Heart left ventricle (tissue), 16 donors: ENCODE measurements around the gene ARHGAP26. TPM values are rescaled to one million over a fixed set of nuclear protein-coding genes. Genes with fewer than 3 reads are reported as not detected.
A peak's percentile ranks its signal among the peaks of the same experiment; 100 is the strongest.

Source experiments
- ATAC-seq, 4 donors: fragments of 200-7000 bp; cut with Tn5 transposase; one replicate each; pipeline ENCODE4 v1.9.1; 2020 to 2022; ENCODE audit warnings: moderate library complexity in 4 of 4, mild to moderate bottlenecking in 3 of 4, moderate number of reproducible peaks in 1 of 4
- DNase-seq, 5 donors: peaks; one replicate each; pipeline ENCODE4 v3.0.0-alpha.2; 2020
- H3K27ac ChIP-seq, 12 donors: fragments of 200-600 bp; sonication (generic) in 4 of 12; one replicate each; pipeline versions ENCODE4 v1.5.0 to v1.8.0; 2016 to 2022; ENCODE audit warnings: mild to moderate bottlenecking in 2 of 12
- H3K27me3 ChIP-seq, 9 donors: fragments of 200-600 bp; sonication (generic) in 2 of 9; one replicate each; pipeline versions ENCODE4 v1.5.1 to v1.8.0; 2016 to 2022; ENCODE audit warnings: mild to moderate bottlenecking in 3 of 9
- H3K36me3 ChIP-seq, 9 donors: fragments of 200-600 bp; sonication (generic) in 2 of 9; one replicate each; pipeline versions ENCODE4 v1.5.0 to v1.8.0; 2018 to 2022; ENCODE audit warnings: mild to moderate bottlenecking in 2 of 9
- H3K4me1 ChIP-seq, 12 donors: fragments of 200-600 bp; sonication (generic) in 4 of 12; one replicate each; pipeline versions ENCODE4 v1.5.0 to v1.8.0; 2016 to 2022; ENCODE audit warnings: mild to moderate bottlenecking in 3 of 12
- H3K4me3 ChIP-seq, 12 donors: fragments of 200-600 bp; sonication (generic) in 4 of 12; one replicate each; pipeline versions ENCODE4 v1.5.0 to v1.8.0; 2017 to 2022; ENCODE audit warnings: mild to moderate bottlenecking in 9 of 12, moderate library complexity in 4 of 12
- H3K9me3 ChIP-seq, 12 donors: fragments of 200-600 bp; sonication (generic) in 4 of 12; one replicate each; pipeline versions ENCODE4 v1.5.0 to v1.8.0; 2016 to 2022; ENCODE audit warnings: mild to moderate bottlenecking in 1 of 12
- POLR2A ChIP-seq, 2 donors: fragments of 450-650 bp; IDR thresholded peaks; one replicate each; pipeline ENCODE4 v1.6.1; 2017; ENCODE audit warnings: antibody characterized with exemption in 2 of 2, mild to moderate bottlenecking in 2 of 2, moderate library complexity in 2 of 2
- WGBS, 4 donors: extraction: QIAGEN DNeasy Blood & Tissue Kit in 2 of 4; methylation state at CpG; one replicate each; pipeline versions ENCODE4 v1.1.5 to v1.1.7; 2013 to 2018; 5-methylcytosine and 5-hydroxymethylcytosine counted together
- intact Hi-C, 10 donors: fragments of 100-400 bp; cut with DNase I; formaldehyde crosslinking; loops; one replicate each; pipeline versions ENCODE4 v1.11.1 to v1.14.2; 2022
- polyA plus RNA-seq, 2 donors: library from polyadenylated mRNA; stranded (reverse); fragments of 200-250 nt; gene quantifications; one replicate each; pipeline ENCODE4 v1.2.3, GENCODE V29; 2013
- total RNA-seq, 9 donors: library from RNA; depleted of rRNA in 2 of 9; stranded (reverse); fragments of >200 nt in 2 of 9; fragmentation: NEBNext Ultra II Directional in 3 of 9; extraction: Animal tissue kit (Norgen Biotek cat#: 25700) in 3 of 9; gene quantifications; one replicate each; pipeline versions ENCODE4 v1.1.0 to v1.2.4, GENCODE V29; 2016 to 2023
- TF ChIP-seq, protein P1 (sequence below), 12 donors: fragments of 200-600 bp; sonication (generic) in 4 of 12; IDR thresholded peaks; one replicate each; pipeline versions ENCODE4 v1.5.0 to v1.8.0; 2018 to 2022; ENCODE audit warnings: antibody characterized with exemption in 12 of 12, mild to moderate bottlenecking in 5 of 12
- donor health status: ischemic (EF 13 %, LVEDD 7.1; RV severe dilation, severe dysfunction).
- donor health status: healthy with polysubstance abuse.
- donor health status: DM: no; HTN: yes; CAD: no.
- donor health status: DM: no; HTN: no; CAD: no.
- donor health status: ischemic (EF 25% LVEDD 6.9; RV normal size, moderate dysfunction).
- donor health status: ischemic (EF 25% LVEDD 5.7; RV mildly dilated, moderate dysfunction).
- donor health status: healthy.
- donor health status: DM: yes; HTN: yes; CAD: no.
- donor health status: ischemic (EF 35%, LVEDD 5.7; RV mildly dilated, moderate dysfunction).
- donor health status: nonischemic (EF 11% LVEDD 7.7; RV severe dilation, severe dysfunction).
- donor health status: DM: yes; HTN: yes; CAD: no.
- donor health status: PGD.
- donor health status: ischemic (EF 29% LVEDD 5.4; RV normal size, mild dysfunction).
- donor health status: nonischemic (EF 23%, LVEDD 6.1; RV moderate dilation, normal function).

Gene ARHGAP26
- total and polyA plus RNA-seq, 11 donors = 11.9 to 52.1 (median 33.7) TPM

DNA sequence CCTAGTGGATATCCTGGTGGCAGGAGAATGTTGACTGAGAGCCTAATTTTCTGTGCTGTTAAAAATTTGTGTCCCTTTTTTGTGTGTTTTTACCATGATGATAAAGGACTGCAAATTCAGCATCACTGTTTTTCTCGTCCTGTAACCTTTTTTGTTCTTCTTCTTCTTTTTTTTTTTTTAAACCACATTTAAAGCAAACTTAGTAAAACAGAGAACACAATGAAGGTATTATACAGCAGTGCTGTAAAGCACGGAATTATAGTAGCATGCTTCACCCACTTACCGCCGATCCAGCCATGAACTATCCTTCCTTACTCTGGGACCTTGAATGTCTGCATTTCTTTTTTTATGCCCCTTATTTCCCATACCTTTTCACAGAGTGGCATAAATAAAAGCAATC, 280.0 kb downstream of the ARHGAP26 start:
- Histone ChIP-seq H3K4me1 (peaks cover 0 to 47% (median 28%) of the 10 kb centered on the region in 12 donors), H3K27me3 (no peaks in the 10 kb centered on the region), H3K27ac (peak overlapping the region in 4 of 12 donors; percentile 73 to 89 (median 84)), H3K36me3 (peaks cover 0 to 20% (median 2%) of the 10 kb centered on the region in 9 donors), H3K9me3 (no peaks in the 10 kb centered on the region), H3K4me3 (no peak overlapping the region)
- ATAC-seq = no peak
- intact Hi-C loops = no loop called here
- DNase-seq = no peak
- WGBS, 4 donors = 90 to 96% (median 94%) methylated on average over 4 of the region's 4 CpGs
- TF ChIP-seq POLR2A (IDR thresholded peaks at IDR 0.05) = no peak
- TF ChIP-seq, protein P1, sequence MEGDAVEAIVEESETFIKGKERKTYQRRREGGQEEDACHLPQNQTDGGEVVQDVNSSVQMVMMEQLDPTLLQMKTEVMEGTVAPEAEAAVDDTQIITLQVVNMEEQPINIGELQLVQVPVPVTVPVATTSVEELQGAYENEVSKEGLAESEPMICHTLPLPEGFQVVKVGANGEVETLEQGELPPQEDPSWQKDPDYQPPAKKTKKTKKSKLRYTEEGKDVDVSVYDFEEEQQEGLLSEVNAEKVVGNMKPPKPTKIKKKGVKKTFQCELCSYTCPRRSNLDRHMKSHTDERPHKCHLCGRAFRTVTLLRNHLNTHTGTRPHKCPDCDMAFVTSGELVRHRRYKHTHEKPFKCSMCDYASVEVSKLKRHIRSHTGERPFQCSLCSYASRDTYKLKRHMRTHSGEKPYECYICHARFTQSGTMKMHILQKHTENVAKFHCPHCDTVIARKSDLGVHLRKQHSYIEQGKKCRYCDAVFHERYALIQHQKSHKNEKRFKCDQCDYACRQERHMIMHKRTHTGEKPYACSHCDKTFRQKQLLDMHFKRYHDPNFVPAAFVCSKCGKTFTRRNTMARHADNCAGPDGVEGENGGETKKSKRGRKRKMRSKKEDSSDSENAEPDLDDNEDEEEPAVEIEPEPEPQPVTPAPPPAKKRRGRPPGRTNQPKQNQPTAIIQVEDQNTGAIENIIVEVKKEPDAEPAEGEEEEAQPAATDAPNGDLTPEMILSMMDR (IDR thresholded peaks at IDR 0.05) = no peak

DNA sequence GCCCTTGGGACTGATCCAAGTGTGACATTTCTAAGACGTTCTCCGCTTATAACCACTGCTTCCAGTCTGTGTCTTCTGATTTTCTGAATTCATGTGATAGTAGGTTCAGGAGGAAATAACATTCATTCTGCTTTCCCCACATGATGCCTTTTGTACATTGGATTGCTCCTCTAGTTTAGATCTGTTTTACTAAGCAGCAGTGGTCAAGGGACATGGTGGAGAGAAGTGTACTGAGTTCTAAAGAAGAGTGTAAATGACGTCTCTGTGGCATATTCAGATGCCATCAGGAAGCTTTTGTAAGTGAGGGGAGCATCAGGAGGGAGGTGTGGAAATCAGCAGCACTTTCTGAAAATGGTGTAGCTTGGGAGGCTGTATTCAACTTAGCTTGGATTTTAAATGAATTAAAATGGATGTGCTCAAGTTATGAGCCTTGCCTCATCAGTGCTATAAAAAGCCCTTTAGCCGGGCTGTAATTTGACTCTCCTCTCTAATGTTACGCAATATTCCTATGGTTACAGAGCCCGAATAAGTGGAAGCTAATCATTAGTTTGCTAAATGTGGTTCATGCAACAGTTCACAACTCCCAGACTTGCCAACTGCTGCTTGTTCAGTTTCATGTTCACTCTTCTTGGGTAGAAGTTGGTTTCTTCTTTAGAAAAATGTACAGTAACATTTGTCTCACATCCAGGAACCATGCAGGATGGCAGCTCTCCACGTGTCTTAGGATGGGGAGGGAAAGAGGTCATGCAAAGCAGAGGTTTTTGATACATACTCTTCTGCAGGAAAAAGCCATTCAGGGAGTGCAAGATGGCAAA, 281.3 kb downstream of the ARHGAP26 start:
- 22 to 42% (median 28%) methylated on average over 7 of the region's 7 CpGs for WGBS, 4 donors
- Histone ChIP-seq H3K27me3 (no peaks in the 10 kb centered on the region), H3K27ac (peak overlapping the region; percentile 54 to 89 (median 79)), H3K36me3 (peaks cover 0 to 28% (median 9%) of the 10 kb centered on the region in 9 donors), H3K4me3 (peak overlapping the region in 1 of 12 donors; percentile 1), H3K9me3 (no peaks in the 10 kb centered on the region), H3K4me1 (peaks cover 0 to 50% (median 30%) of the 10 kb centered on the region in 12 donors)
- intact Hi-C loops = no loop called here
- DNase-seq (peak in 2 of 5 donors; percentile 38 to 45), ATAC-seq (peak; percentile 94 to 97 (median 96))
- TF ChIP-seq POLR2A (IDR thresholded peaks at IDR 0.05) = no peak
- TF ChIP-seq, protein P1 (IDR thresholded peaks at IDR 0.05) = no peak

DNA sequence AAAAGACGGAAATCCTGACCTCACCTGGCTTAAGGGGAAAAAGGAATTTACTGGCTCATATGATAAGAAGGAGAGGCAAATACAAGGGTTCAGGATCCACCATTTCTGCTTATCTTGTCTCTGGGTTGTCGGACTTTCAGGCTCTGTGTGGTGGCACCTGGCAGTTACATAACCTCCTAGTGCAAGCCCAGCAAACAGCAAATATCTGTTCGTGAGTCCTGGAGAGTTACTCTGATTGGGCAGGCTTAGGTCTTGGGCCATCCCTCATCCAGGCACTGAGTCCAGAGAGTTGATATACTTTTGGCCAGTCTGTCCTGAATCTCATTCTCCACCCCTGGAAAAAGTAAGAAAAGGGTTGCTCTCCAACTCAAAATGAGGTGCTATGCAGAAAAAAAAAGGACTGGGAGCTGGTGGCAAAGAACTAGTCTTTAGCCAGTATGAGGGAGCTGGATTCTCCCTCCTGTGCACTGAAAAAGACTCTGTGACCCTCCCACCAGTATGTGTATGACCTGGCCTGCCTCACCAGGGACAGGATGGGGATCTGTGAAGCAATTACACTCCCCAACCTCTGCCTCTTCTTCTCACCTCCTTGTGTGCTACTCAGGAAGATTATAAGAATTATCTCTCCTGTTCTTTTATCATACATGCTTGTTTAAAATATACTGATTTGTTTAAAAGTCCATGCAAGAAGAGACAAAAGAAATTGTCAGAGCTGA, 282.9 kb downstream of the ARHGAP26 start:
- TF ChIP-seq, protein P1 (IDR thresholded peaks at IDR 0.05) = no peak
- no peak for TF ChIP-seq POLR2A (IDR thresholded peaks at IDR 0.05)
- H3K27me3 ChIP-seq = no peaks in the 10 kb centered on the region
- H3K36me3 ChIP-seq = peaks cover 0 to 40% (median 19%) of the 10 kb centered on the region in 9 donors
- no peak for DNase-seq
- H3K9me3 ChIP-seq = no peaks in the 10 kb centered on the region
- peak overlapping the region in 9 of 12 donors; percentile 18 to 89 (median 84) for H3K27ac ChIP-seq
- ATAC-seq = peak in 1 of 4 donors; percentile 25
- peaks cover 0 to 63% (median 40%) of the 10 kb centered on the region in 12 donors for H3K4me1 ChIP-seq
- 62 to 66% (median 64%) methylated on average over 3 of the region's 3 CpGs for WGBS, 4 donors
- H3K4me3 ChIP-seq = no peak overlapping the region
- intact Hi-C loops = loop anchor here in 1 of 10 donors (1.0 kb wide), 1 partner anchor 43 kb away; no protein-coding TSS in a partner anchor

DNA sequence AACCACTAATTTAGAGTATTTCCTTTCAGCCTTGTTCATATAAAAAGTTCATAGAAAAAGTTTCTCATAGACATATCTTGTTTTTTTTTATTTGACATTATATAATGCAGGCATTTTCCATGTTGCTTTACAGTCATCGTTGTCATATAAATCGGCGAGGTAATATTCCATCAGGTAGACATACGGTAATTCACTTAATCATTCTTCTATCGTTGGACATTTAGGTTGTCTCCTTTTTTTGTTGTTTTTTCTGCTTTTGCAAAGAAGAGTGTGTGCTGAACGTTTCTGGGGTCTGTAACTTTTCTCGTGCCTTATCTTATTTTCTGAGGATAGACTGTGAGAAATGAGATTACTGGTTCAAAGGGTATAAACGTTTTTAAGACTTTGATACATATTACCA, 283.6 kb downstream of the ARHGAP26 start:
- H3K4me1 ChIP-seq = peaks cover 0 to 63% (median 40%) of the 10 kb centered on the region in 12 donors
- H3K4me3 ChIP-seq = no peak overlapping the region
- DNase-seq (no peak), ATAC-seq (no peak)
- TF ChIP-seq, protein P1 (IDR thresholded peaks at IDR 0.05) = no peak
- no peak for TF ChIP-seq POLR2A (IDR thresholded peaks at IDR 0.05)
- H3K27me3 ChIP-seq = no peaks in the 10 kb centered on the region
- H3K9me3 ChIP-seq = no peaks in the 10 kb centered on the region
- WGBS, 4 donors = 83 to 90% (median 86%) methylated on average over 8 of the region's 8 CpGs
- H3K27ac ChIP-seq = peak overlapping the region in 4 of 12 donors; percentile 2 to 89 (median 52)
- intact Hi-C loops = loop anchor here in 1 of 10 donors (1.0 kb wide), 1 partner anchor 43 kb away; no protein-coding TSS in a partner anchor
- peaks cover 0 to 46% (median 26%) of the 10 kb centered on the region in 9 donors for H3K36me3 ChIP-seq
